GM13977 (cell line): ENCODE results near the gene NFIA.

Experiments used
- DNase-seq: peaks from one replicate; pipeline ENCODE4 v3.0.0; 2012; ENCODE audit warnings: low spot score
- CTCF ChIP-seq: IDR thresholded peaks from 2 replicates; pipeline ENCODE4 v1.5.1; 2012; ENCODE audit warnings: mild to moderate bottlenecking, control low read depth; ENCODE audit not compliant: insufficient read depth; ENCODE audit errors: extremely low read depth, missing control alignments
- in situ Hi-C: fragments of 300-500 bp; cut with MboI; formaldehyde crosslinking; loops from one replicate; pipeline ENCODE4 v1.12.0; 2022; ENCODE audit warnings: low sequenced_read_pairs, low pct_unique_long_range_greater_than_20kb, mixed read lengths, inconsistent platforms; ENCODE audit not compliant: unreplicated experiment

Gene NFIA

GRCh38 chr1:61151565-61151964 is 69.2 kb downstream of the NFIA start:
- TF ChIP-seq CTCF = no peak
- in situ Hi-C loops = no loop called here
- DNase-seq = no peak

GRCh38 chr1:61152066-61152465 is 69.7 kb downstream of the NFIA start:
- in situ Hi-C loops = no loop called here

GRCh38 chr1:61152469-61153105 is 70.2 kb downstream of the NFIA start:
- in situ Hi-C loops = no loop called here

More at GRCh38 chr1:61152066-61152465, 69.7 kb downstream of the NFIA start:
- DNase-seq = no peak
- TF ChIP-seq CTCF = no peak

GRCh38 chr1:61156576-61157467 is 74.5 kb downstream of the NFIA start:
- TF ChIP-seq CTCF = no peak
- no peak for DNase-seq
- in situ Hi-C loops = no loop called here

More at GRCh38 chr1:61152469-61153105, 70.2 kb downstream of the NFIA start:
- no peak for DNase-seq
- no peak for TF ChIP-seq CTCF

- TF ChIP-seq CTCF = no peak
- no peak for DNase-seq
- in situ Hi-C loops = no loop called here
These were observed 75.2 kb downstream of the NFIA start for GRCh38 chr1:61157468-61157987.

GRCh38 chr1:61158591-61158990 is 76.2 kb downstream of the NFIA start:
- TF ChIP-seq CTCF = no peak
- DNase-seq = no peak
- in situ Hi-C loops = no loop called here
